Mucosa of rectum (tissue), 2 donors: ENCODE results near the gene TLE5.

ENCODE experiments used
- H3K27ac ChIP-seq, 2 donors: one replicate each; pipeline ENCODE4 v1.7.0; 2013; ENCODE audit warnings: inconsistent platforms in 2 of 2, low read depth in 2 of 2, low read length in 2 of 2
- H3K27me3 ChIP-seq, 2 donors: one replicate each; pipeline ENCODE4 v1.7.0; 2013; ENCODE audit warnings: low read length in 2 of 2; ENCODE audit not compliant: control insufficient read depth in 2 of 2, insufficient read depth in 2 of 2
- H3K36me3 ChIP-seq, 2 donors: one replicate each; pipeline ENCODE4 v1.7.0; 2013; ENCODE audit warnings: low read length in 2 of 2; ENCODE audit not compliant: control insufficient read depth in 2 of 2, insufficient read depth in 2 of 2
- H3K4me1 ChIP-seq, 2 donors: one replicate each; pipeline ENCODE4 v1.7.0; 2013; ENCODE audit warnings: low read length in 2 of 2, mild to moderate bottlenecking in 1 of 2; ENCODE audit not compliant: control insufficient read depth in 2 of 2, insufficient read depth in 2 of 2
- H3K4me3 ChIP-seq, 2 donors: one replicate each; pipeline ENCODE4 v1.7.0; 2013; ENCODE audit warnings: low read length in 2 of 2
- H3K9ac ChIP-seq, 2 donors: one replicate each; pipeline ENCODE4 v1.7.0; 2013; ENCODE audit warnings: low read length in 2 of 2, low read depth in 1 of 2, mild to moderate bottlenecking in 1 of 2
- H3K9me3 ChIP-seq, 2 donors: one replicate each; pipeline ENCODE4 v1.7.0; 2013; ENCODE audit warnings: low read length in 2 of 2; ENCODE audit not compliant: control insufficient read depth in 2 of 2
- donor health status: healthy.
- donor health status: Normal muscosa, but diverticular disease.

Gene TLE5

GRCh38 chr19:3035542-3036118 lies 26.7 kb downstream of the TLE5 start:
- Histone ChIP-seq H3K36me3 (no peaks in the 10 kb centered on the region), H3K4me1 (peaks cover 14 to 23% of the 10 kb centered on the region in 2 donors), H3K4me3 (peak overlapping the region; percentile 75 to 87), H3K9me3 (no peaks in the 10 kb centered on the region), H3K27me3 (no peaks in the 10 kb centered on the region), H3K27ac (peak overlapping the region; percentile 89 to 95), H3K9ac (peak overlapping the region; percentile 86 to 91)

- Histone ChIP-seq H3K9ac (peak overlapping the region; percentile 86 to 91), H3K27me3 (no peaks in the 10 kb centered on the region), H3K9me3 (no peaks in the 10 kb centered on the region), H3K4me3 (peak overlapping the region; percentile 75 to 87), H3K4me1 (peaks cover 14 to 23% of the 10 kb centered on the region in 2 donors), H3K27ac (peak overlapping the region; percentile 81 to 95), H3K36me3 (no peaks in the 10 kb centered on the region)
Measured at GRCh38 chr19:3034656-3035541, 27.4 kb downstream of the TLE5 start.

- H3K36me3 ChIP-seq, result no peaks in the 10 kb centered on the region
- no peaks in the 10 kb centered on the region for H3K27me3 ChIP-seq
- peak overlapping the region; percentile 81 to 95 for H3K27ac ChIP-seq
- peak overlapping the region in 1 of 2 donors; percentile 91 for H3K9ac ChIP-seq
- H3K4me3 ChIP-seq, result peak overlapping the region; percentile 75 to 87
- H3K9me3 ChIP-seq, result no peaks in the 10 kb centered on the region
- H3K4me1 ChIP-seq, result peaks cover 14 to 23% of the 10 kb centered on the region in 2 donors
Measured at GRCh38 chr19:3034406-3034655, 28.0 kb downstream of the TLE5 start.

- peak overlapping the region; percentile 81 to 95 for H3K27ac ChIP-seq
- H3K9me3 ChIP-seq, result no peaks in the 10 kb centered on the region
- H3K9ac ChIP-seq, result peak overlapping the region in 1 of 2 donors; percentile 91
- H3K4me1 ChIP-seq, result peaks cover 14 to 23% of the 10 kb centered on the region in 2 donors
- no peaks in the 10 kb centered on the region for H3K36me3 ChIP-seq
- no peaks in the 10 kb centered on the region for H3K27me3 ChIP-seq
- H3K4me3 ChIP-seq, result no peak overlapping the region
Measured at GRCh38 chr19:3033595-3034405, 28.5 kb downstream of the TLE5 start.

GRCh38 chr19:3031607-3031867 lies 30.8 kb downstream of the TLE5 start:
- Histone ChIP-seq H3K4me3 (no peak overlapping the region), H3K9me3 (no peaks in the 10 kb centered on the region), H3K9ac (no peak overlapping the region), H3K36me3 (no peaks in the 10 kb centered on the region), H3K27me3 (no peaks in the 10 kb centered on the region), H3K27ac (no peak overlapping the region), H3K4me1 (peaks cover 13 to 22% of the 10 kb centered on the region in 2 donors)

- Histone ChIP-seq H3K27ac (peak within 1 kb of the TSS in 1 of 2 donors; percentile 28), H3K9ac (peak within 1 kb of the TSS; percentile 17 to 75), H3K4me3 (peak within 1 kb of the TSS; percentile 56 to 67), H3K9me3 (no peaks in the 10 kb centered on the region), H3K36me3 (no peaks in the 10 kb centered on the region), H3K27me3 (no peaks in the 10 kb centered on the region), H3K4me1 (peaks cover 12 to 16% of the 10 kb centered on the region in 2 donors)
Measured at GRCh38 chr19:3029065-3029923, 33.0 kb downstream of the TLE5 start, which contains the start of gene TLE2. TSS of gene TLE2 (minus strand) at chr19:3029280. CDS start at chr19:3028904, 376 bp downstream.

GRCh38 chr19:3028305-3029064 lies 33.8 kb downstream of the TLE5 start:
- Histone ChIP-seq H3K27ac (peak overlapping the region in 1 of 2 donors; percentile 28), H3K9ac (peak overlapping the region; percentile 17 to 75)

GRCh38 chr19:3027981-3028304 lies 34.4 kb downstream of the TLE5 start:
- H3K27ac ChIP-seq, result no peak overlapping the region
- H3K9ac ChIP-seq, result peak overlapping the region in 1 of 2 donors; percentile 17
- no peaks in the 10 kb centered on the region for H3K27me3 ChIP-seq
- H3K36me3 ChIP-seq, result no peaks in the 10 kb centered on the region
- peaks cover 10% of the 10 kb centered on the region in 2 donors for H3K4me1 ChIP-seq
- H3K4me3 ChIP-seq, result no peak overlapping the region
- H3K9me3 ChIP-seq, result no peaks in the 10 kb centered on the region

More at GRCh38 chr19:3028305-3029064, 33.8 kb downstream of the TLE5 start:
- H3K27me3 ChIP-seq, result no peaks in the 10 kb centered on the region
- H3K9me3 ChIP-seq, result no peaks in the 10 kb centered on the region
- peak overlapping the region; percentile 56 to 67 for H3K4me3 ChIP-seq
- H3K4me1 ChIP-seq, result peaks cover 10% of the 10 kb centered on the region in 2 donors
- H3K36me3 ChIP-seq, result no peaks in the 10 kb centered on the region

- Histone ChIP-seq H3K9ac (no peak overlapping the region), H3K27me3 (no peaks in the 10 kb centered on the region), H3K4me3 (no peak overlapping the region), H3K9me3 (no peaks in the 10 kb centered on the region), H3K4me1 (peaks cover 10% of the 10 kb centered on the region in 2 donors), H3K36me3 (no peaks in the 10 kb centered on the region), H3K27ac (no peak overlapping the region)
Measured at GRCh38 chr19:3027292-3027691, 35.0 kb downstream of the TLE5 start.
